Liver (tissue), 3 donors: ENCODE measurements around the gene NDUFAF8.

Source experiments
- JUND ChIP-seq, 2 donors: IDR thresholded peaks; 2 replicates each; pipeline ENCODE4 v1.6.1; 2016; ENCODE audit warnings: antibody characterized with exemption in 2 of 2
- RAD21 ChIP-seq, 2 donors: IDR thresholded peaks; 2 replicates each; pipeline ENCODE4 v1.6.1; 2016; ENCODE audit warnings: antibody characterized with exemption in 2 of 2, mild to moderate bottlenecking in 2 of 2
- SP1 ChIP-seq: IDR thresholded peaks from 2 replicates; pipeline ENCODE4 v1.6.1; 2018; ENCODE audit warnings: antibody characterized with exemption, mild to moderate bottlenecking
- TAF1 ChIP-seq: conservative IDR thresholded peaks from 2 replicates; pipeline ENCODE4 v1.6.1; 2016; ENCODE audit warnings: antibody characterized with exemption, mild to moderate bottlenecking
- TF ChIP-seq, protein P1 (sequence below): fragments of 150-350 bp; IDR thresholded peaks from 2 replicates; pipeline ENCODE4 v1.5.1; 2017; ENCODE audit warnings: improper control_type of control experiment, low read depth, low read length; ENCODE audit not compliant: missing input control
- TF ChIP-seq, protein P2 (sequence below): IDR thresholded peaks from 2 replicates; pipeline ENCODE4 v1.6.1; 2016; ENCODE audit warnings: antibody characterized with exemption
- TF ChIP-seq, protein P3 (sequence below): IDR thresholded peaks from 2 replicates; pipeline ENCODE4 v1.6.1; 2016; ENCODE audit warnings: antibody characterized with exemption
- donor health status: healthy.
- donor health status: healthy.

DNA sequence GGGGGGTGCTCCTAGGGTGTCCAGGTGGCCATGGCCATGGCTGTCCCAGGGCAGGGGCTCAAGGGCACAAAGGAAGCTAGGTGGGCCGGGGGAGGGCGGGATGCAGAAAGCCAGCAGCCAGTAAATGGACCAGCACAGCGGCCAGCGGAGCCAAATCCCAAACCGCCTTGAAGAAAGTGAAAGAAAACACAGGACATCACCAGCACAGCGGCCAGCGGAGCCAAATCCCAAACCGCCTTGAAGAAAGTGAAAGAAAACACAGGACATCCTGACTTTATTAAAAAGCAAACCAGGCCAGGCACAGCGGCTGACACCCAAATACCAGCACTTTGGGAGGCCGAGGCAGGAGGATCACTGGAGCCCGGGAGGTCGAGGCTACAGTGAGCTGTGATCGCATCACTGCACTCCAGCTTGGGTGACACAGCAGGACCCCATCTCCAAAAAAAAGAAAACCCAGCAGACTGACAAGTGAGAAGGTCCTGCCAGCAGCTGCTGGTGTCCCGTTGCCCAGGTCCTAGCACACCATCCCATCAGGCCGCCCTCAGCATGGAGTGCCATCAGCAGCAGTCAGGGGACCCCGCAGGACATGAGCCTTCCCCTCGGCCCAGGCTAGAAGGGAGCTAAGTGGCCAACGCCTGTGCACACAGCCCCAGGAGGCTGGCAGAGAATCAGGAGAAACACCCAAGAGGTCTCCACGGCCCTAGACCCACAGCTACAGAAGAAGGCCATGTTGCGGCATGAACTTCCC lies 39.0 kb downstream of the NDUFAF8 start:
- TF ChIP-seq, protein P1, sequence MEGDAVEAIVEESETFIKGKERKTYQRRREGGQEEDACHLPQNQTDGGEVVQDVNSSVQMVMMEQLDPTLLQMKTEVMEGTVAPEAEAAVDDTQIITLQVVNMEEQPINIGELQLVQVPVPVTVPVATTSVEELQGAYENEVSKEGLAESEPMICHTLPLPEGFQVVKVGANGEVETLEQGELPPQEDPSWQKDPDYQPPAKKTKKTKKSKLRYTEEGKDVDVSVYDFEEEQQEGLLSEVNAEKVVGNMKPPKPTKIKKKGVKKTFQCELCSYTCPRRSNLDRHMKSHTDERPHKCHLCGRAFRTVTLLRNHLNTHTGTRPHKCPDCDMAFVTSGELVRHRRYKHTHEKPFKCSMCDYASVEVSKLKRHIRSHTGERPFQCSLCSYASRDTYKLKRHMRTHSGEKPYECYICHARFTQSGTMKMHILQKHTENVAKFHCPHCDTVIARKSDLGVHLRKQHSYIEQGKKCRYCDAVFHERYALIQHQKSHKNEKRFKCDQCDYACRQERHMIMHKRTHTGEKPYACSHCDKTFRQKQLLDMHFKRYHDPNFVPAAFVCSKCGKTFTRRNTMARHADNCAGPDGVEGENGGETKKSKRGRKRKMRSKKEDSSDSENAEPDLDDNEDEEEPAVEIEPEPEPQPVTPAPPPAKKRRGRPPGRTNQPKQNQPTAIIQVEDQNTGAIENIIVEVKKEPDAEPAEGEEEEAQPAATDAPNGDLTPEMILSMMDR: no peak
- TF ChIP-seq JUND (IDR thresholded peaks at IDR 0.05) (no peak), RAD21 (IDR thresholded peaks at IDR 0.05) (no peak), SP1 (no peak), TAF1 (no peak)
- TF ChIP-seq, protein P2, sequence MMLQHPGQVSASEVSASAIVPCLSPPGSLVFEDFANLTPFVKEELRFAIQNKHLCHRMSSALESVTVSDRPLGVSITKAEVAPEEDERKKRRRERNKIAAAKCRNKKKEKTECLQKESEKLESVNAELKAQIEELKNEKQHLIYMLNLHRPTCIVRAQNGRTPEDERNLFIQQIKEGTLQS: no peak
- TF ChIP-seq, protein P3, sequence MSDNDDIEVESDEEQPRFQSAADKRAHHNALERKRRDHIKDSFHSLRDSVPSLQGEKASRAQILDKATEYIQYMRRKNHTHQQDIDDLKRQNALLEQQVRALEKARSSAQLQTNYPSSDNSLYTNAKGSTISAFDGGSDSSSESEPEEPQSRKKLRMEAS: no peak
